Astrocyte (in vitro differentiated cells and primary cell): ENCODE results near the gene AP2B1.

Experiments
- EZH2 ChIP-seq: IDR thresholded peaks from 2 replicates; pipeline ENCODE4 v1.6.1; 2012; ENCODE audit warnings: mild to moderate bottlenecking, low read length, inconsistent platforms; ENCODE audit not compliant: insufficient read depth
- TF ChIP-seq, protein P1 (sequence below): IDR thresholded peaks from 2 replicates; pipeline ENCODE4 v1.5.1; 2011; ENCODE audit warnings: low read depth, mild to moderate bottlenecking, inconsistent platforms, low read length, moderate library complexity; ENCODE audit not compliant: insufficient read depth

DNA sequence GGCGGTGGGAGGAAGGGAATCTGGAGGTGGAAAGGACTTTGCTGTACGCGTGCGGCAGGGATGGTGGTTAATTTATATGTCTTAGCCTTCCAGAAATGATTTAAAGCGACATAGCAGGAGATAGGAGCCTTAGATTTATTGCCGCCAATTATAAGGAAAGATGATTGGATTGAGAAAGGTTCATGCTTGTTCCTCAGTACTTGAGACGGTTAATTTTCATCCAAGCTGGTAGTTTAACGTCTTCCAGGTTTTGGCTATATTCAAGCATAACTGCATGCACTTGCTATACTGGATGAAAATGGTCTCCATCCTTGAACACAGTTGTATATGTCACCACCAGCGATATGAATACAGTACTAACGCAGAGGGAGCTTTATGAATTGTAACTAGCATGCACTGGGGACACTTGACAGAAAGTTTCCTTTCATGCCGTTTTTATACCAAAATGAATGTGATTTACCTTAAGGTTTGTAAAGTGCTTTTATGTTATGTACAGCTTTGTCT is 8.1 kb upstream of the AP2B1 start:
- TF ChIP-seq, protein P1, sequence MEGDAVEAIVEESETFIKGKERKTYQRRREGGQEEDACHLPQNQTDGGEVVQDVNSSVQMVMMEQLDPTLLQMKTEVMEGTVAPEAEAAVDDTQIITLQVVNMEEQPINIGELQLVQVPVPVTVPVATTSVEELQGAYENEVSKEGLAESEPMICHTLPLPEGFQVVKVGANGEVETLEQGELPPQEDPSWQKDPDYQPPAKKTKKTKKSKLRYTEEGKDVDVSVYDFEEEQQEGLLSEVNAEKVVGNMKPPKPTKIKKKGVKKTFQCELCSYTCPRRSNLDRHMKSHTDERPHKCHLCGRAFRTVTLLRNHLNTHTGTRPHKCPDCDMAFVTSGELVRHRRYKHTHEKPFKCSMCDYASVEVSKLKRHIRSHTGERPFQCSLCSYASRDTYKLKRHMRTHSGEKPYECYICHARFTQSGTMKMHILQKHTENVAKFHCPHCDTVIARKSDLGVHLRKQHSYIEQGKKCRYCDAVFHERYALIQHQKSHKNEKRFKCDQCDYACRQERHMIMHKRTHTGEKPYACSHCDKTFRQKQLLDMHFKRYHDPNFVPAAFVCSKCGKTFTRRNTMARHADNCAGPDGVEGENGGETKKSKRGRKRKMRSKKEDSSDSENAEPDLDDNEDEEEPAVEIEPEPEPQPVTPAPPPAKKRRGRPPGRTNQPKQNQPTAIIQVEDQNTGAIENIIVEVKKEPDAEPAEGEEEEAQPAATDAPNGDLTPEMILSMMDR: no peak
- no peak for TF ChIP-seq EZH2
